Fibroblast of skin of back (primary cell): ENCODE data around the gene TSLP. TPM values are rescaled to one million over a fixed set of nuclear protein-coding genes. Genes with fewer than 3 reads are reported as not detected.

Experiments used
- DNase-seq: peaks from one replicate; pipeline ENCODE4 v3.0.0-alpha.2; 2013
- polyA plus RNA-seq, 2 experiments: library from polyadenylated mRNA; unstranded; fragments of 120-200 nt; gene quantifications; one replicate each; pipeline ENCODE4 v1.2.1, GENCODE V29; 2013; ENCODE audit not compliant: insufficient read length in 2 of 2

TSLP gene
- 2.7 TPM for polyA plus RNA-seq (2013, experiment 1 of 2; ENCODE audit: insufficient read length)
- polyA plus RNA-seq (2013, experiment 2 of 2; ENCODE audit: insufficient read length), result 2.7 TPM

- no peak for DNase-seq
These were observed at the start of gene TSLP for GRCh38 chr5:111071413-111071812. Gene TSLP, plus strand, starts transcription at chr5:111071713. Its CDS starts 178 bp downstream, at chr5:111071891.

GRCh38 chr5:111022301-111022700 lies 49.2 kb upstream of the TSLP start:
- DNase-seq, result no peak

GRCh38 chr5:111028865-111029264 lies 42.6 kb upstream of the TSLP start:
- DNase-seq, result no peak

- DNase-seq, result peak; percentile 87
These were observed 27.6 kb upstream of the TSLP start for GRCh38 chr5:111043712-111044506.

- DNase-seq, result no peak
These were observed 13.4 kb upstream of the TSLP start for GRCh38 chr5:111058064-111058463.

- DNase-seq, result no peak
These were observed 11.3 kb upstream of the TSLP start for GRCh38 chr5:111060169-111060568.

GRCh38 chr5:111061618-111062017 lies 9.9 kb upstream of the TSLP start:
- no peak for DNase-seq

- no peak for DNase-seq
These were observed 7.7 kb upstream of the TSLP start for GRCh38 chr5:111063709-111064322.

GRCh38 chr5:111066261-111066938 lies 5.1 kb upstream of the TSLP start:
- DNase-seq, result no peak

GRCh38 chr5:111068213-111068612 lies 3.3 kb upstream of the TSLP start:
- DNase-seq, result no peak

GRCh38 chr5:111069839-111070238 lies 1.7 kb upstream of the TSLP start:
- peak; percentile 79 for DNase-seq

GRCh38 chr5:111070272-111071134 lies 1.0 kb upstream of the TSLP start:
- DNase-seq, result peak; percentile 46

GRCh38 chr5:111072949-111073682 lies 1.6 kb downstream of the TSLP start:
- DNase-seq, result peak; percentile 67

GRCh38 chr5:111074244-111074643 lies 2.7 kb downstream of the TSLP start:
- no peak for DNase-seq

- DNase-seq, result peak; percentile 83
These were observed 4.0 kb downstream of the TSLP start for GRCh38 chr5:111075520-111075919.

- no peak for DNase-seq
These were observed 4.6 kb downstream of the TSLP start for GRCh38 chr5:111076091-111076490.

- DNase-seq, result no peak
These were observed 6.2 kb downstream of the TSLP start for GRCh38 chr5:111077678-111078077.

- no peak for DNase-seq
These were observed 8.3 kb downstream of the TSLP start for GRCh38 chr5:111079846-111080245.

- DNase-seq, result no peak
These were observed 11.8 kb downstream of the TSLP start for GRCh38 chr5:111083323-111083722.

- DNase-seq, result peak; percentile 94
These were observed 20.7 kb downstream of the TSLP start, which contains the start of gene WDR36 for GRCh38 chr5:111092062-111092853. Gene WDR36, plus strand, starts transcription at chr5:111092348. Its CDS starts 109 bp downstream, at chr5:111092457.

GRCh38 chr5:111095982-111096381 lies 24.5 kb downstream of the TSLP start:
- no peak for DNase-seq
